NK-92 treated with Interleukin-12 subunit alpha and Interleukin-12 subunit beta, amount 100 ng/mL, for 24 hours (cell line): ENCODE data around the gene KCNA4.
"Not testable (repeated sequence)": the region's sequence is repeated elsewhere in the genome, so short reads cannot be mapped to it uniquely, and the experiment has no call there.

Experiments used
- DNase-seq: peaks from one replicate; lab custom pipeline; 2025; lab: John Stamatoyannopoulos, UW

Gene KCNA4

DNA sequence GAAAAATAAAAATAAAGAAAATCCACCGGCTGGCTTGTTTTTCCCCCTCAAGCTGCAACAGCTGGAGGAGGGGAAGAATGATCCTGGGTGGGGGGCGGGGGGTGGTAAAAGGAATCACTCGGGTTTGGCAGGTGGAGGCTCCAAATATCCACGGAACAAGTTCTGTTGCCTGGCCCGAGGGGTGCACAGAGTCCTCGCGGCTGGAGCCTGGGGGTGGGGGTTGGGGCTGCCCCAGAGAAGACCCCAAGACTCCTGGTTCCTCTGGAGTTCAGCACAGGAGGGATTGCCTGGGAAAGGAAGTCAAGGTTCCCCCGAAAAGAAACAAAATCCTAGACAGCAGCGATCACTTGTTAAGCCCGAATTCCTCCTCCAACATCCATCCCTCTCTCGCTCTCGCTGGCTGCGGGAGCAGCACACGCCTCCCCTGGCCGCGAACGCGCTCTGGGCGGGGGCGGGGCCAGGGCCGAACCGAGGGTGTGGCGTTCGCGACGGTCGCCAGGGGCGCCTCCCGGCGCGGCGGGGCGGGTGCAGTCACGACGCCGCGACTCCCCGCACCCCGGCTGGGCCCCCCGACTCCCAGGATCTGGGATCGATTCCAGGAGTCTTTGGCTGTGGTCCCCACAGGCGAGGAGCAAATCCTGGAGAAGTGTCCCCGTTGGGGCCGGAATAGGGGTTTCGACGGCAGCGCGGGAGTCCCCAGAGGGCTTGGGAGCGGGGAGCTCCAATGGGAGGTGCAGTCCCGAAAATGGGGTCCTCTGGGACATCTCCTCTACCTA is at the start of gene KCNA4:
Gene KCNA4 (minus strand): TSS at position 443 of the 776 bp plus-strand sequence. CDS start 4,352 bp downstream, outside the sequence.
- DNase-seq, result no peak

GRCh38 chr11:30062103-30062502 is 45.3 kb upstream of the KCNA4 start:
- DNase-seq, result no peak

- DNase-seq, result no peak
These were observed 42.5 kb upstream of the KCNA4 start for GRCh38 chr11:30059172-30059815.

- DNase-seq, result no peak
These were observed 32.4 kb upstream of the KCNA4 start for GRCh38 chr11:30049214-30049613.

GRCh38 chr11:30046578-30046945 is 29.7 kb upstream of the KCNA4 start:
- DNase-seq, result no peak

GRCh38 chr11:30045921-30046577 is 29.2 kb upstream of the KCNA4 start:
- no peak for DNase-seq

DNA sequence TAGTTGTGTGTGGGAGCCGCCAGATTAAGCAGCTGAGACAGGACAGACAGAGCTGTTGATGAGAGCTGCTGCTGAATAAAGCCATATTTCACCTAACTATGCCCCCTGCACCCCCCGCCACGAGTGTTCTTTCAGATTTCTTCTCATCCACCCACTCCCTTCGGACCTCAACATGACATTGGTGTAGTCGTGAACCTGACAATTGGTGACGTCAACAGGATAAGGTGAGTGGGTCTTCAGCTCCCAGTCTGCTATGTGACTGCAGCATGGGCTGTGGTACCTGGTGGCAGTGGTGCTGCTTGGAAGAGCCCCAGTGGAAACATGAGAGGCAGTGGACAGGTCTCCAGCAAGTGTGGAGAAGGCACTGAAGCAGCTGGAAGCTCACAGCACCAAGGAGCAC is 28.3 kb upstream of the KCNA4 start:
- no peak for DNase-seq

DNA sequence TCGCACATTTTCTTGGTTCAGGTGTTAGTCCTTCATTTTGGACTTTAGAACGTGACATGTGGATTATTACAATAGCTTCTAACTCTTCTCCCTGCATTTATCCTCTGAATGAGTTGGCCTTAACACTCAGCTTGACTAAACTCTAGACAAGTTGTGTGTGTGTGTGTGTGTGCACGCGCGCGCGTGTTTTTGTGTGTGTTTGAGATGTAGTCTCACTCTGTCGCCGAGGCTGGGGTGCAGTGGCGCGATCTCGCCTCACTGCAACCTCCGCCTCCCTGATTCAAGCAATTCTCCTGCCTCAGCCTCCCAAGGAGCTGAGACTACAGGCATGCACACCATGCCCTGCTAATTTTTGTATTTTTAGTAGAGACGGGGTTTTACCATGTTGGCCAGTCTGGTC is 24.3 kb upstream of the KCNA4 start:
- DNase-seq, result no peak

DNA sequence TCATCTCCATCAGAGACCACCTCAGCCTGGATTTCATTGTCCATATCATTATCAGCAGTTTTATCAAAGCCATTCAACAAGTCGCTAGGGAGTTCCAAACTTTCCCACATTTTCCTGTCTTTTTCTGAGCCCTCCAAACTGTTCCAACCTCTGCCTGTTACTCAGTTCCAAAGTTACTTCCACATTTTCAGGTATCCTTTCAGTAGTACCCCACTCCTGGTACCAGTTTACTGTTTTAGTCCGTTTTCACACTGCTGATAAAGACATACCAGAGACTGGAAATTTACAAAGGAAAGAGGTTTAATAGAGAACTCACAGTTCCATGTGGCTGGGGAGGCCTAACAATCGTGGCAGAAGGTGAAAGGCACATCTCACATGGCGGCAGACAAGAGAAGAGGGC is 17.9 kb upstream of the KCNA4 start:
- not testable (repeated sequence) for DNase-seq

DNA sequence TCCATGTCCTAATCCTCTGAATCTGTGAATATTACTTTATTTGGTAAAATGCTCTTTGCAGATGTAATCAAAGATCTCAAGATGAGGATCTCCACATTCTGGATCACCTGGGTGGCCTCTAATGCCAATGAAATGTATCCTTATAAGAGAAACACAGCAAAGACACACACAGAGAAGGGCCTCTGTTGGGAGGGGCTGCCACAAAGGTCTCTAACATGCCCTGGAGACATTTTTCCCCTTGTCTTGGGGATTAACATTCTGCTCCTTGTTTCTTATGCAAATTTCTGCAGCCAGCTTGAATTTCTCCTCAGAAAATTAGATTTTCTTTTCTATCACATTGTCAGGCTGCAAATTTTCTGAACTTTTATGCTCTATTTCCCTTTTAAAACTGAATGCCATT is 17.3 kb upstream of the KCNA4 start:
- not testable (repeated sequence) for DNase-seq

DNA sequence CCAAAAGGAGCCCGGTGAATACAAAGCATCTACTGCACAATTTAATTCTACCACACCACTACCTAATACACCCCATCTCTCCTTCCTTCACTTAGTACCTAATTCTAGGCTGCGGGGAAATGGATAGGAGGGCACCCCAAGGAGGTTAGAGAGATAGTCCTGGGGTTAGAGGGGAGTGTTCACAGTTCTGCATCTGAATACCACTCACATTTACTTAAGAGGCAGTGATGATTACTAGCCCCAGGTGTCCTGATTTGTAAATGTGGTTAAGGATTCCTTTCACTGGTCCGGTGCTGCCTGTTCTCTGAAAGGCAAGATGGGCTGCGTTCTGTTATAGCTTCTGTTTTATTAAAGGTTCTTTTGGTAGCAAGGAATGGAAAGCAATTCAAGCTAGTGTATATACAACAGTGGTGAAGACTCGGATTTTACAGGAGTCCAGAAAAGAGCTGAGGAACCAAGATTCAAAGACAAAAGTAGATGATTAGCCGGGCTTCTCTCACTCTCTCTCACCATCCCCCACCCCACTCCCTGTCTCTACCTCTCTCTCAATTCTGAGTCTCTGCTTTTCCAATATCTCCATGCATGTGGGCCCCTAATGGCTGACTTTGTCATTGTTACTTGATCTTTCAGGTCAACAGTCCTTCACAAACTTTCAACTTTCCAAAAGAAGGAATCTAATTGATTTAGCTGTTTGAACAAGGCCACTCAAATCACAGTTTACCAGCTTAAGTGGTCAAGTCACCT is 8.7 kb upstream of the KCNA4 start:
- DNase-seq, result no peak

- DNase-seq, result no peak
These were observed 6.2 kb upstream of the KCNA4 start for GRCh38 chr11:30023074-30023473.

DNA sequence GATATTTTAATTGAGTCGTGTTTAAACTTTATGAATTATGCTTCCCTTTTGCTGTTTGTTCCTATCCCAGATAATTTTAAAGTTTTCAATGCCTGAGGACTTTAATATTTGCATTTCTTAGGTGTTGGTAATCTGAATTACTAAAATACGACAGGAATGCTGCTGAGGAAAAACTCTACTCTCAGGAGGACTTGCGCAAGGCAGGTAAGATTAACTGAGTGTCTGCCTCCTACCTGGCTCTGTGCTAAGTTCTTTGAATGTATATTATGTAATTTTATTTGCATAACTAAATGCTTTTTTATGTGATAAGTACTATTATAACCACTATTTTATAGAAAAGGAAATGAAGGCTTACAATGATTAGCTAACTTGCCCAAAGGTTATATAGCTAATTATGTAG is 2.7 kb upstream of the KCNA4 start:
- DNase-seq, result no peak

DNA sequence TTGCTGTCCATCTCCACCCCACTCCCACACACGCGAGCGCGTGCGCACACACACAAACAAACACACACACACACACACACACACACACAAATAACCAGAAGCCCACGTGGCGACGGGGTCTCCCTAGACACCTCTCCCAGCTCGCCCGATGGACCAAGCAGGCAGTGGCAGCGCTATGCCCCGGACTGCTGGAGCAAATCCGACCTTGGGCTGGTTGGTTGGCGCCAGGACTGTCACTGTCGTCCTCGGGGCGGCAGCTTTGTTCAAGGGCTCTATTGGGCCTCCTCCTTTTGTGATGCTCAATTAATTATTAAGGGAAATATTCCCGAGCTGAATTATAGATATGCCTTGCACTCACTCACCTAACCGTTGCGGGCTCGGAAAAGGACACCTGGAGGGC is 1.7 kb upstream of the KCNA4 start:
- no peak for DNase-seq

- DNase-seq, result no peak
These were observed 640 bp upstream of the KCNA4 start for GRCh38 chr11:30017445-30017895.

- no peak for DNase-seq
These were observed 961 bp downstream of the KCNA4 start for GRCh38 chr11:30015725-30016412.

GRCh38 chr11:30012346-30012745 is 4.5 kb downstream of the KCNA4 start:
- DNase-seq, result no peak

DNA sequence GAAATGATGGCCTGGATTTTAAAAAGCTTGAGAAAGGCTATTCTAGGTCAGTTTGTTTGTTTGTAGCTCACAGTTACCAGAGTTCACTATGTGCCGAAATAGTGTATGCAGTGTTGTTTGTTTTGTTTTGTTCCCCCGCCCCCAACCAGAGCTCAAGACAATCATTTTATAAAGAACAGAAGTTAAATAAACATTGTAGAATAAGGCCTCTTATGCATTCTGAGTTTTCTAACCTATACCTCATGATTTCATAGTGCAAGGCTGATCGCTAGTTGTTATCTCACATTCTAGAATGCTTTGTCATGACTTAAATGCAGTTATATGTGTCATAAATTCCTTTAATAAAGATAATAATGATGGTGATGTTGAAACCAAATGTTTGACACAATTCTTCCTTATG is 7.8 kb downstream of the KCNA4 start:
- no peak for DNase-seq

DNA sequence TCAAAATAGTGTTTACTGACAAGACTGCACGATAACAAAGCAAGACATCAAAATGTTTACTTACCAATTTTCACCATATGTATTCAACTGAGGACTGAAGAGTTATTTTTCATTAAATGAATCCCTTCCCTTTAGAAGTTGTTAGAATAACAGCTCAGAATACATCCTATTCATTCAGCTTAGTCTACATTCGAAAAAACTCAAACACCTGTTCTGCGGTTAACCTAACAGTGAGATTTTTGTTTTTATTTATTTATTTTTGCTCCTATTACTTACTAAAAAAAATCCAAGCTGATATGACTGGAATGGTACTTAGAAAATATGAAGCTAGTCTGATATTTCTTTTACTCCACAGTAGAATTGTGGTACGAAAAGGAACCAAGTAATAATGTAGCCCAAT is 10.0 kb downstream of the KCNA4 start:
- DNase-seq, result no peak

- DNase-seq, result no peak
These were observed 14.6 kb downstream of the KCNA4 start for GRCh38 chr11:30002157-30002785.

GRCh38 chr11:30000986-30001750 is 15.7 kb downstream of the KCNA4 start:
- no peak for DNase-seq
